Immature natural killer cell (primary cell): ENCODE measurements around the gene PRDX2. TPM values are rescaled to one million over a fixed set of nuclear protein-coding genes. Genes with fewer than 3 reads are reported as not detected.

Source experiments
- DNase-seq, 3 donors: peaks; one replicate each; pipeline ENCODE4 v3.0.0; 2022; ENCODE audit warnings: mixed read lengths in 1 of 3
- H3K27ac Mint-ChIP-seq, 6 donors: one replicate each; pipeline ENCODE4 v1.8.0; 2020; ENCODE audit warnings: mixed read lengths in 6 of 6, mild to moderate bottlenecking in 5 of 6, inconsistent platforms in 4 of 6, moderate library complexity in 3 of 6
- H3K27me3 Mint-ChIP-seq, 3 donors: one replicate each; pipeline ENCODE4 v1.8.0; 2020 to 2021; ENCODE audit warnings: low read depth in 3 of 3, mild to moderate bottlenecking in 3 of 3, mixed read lengths in 3 of 3, moderate library complexity in 3 of 3, inconsistent platforms in 1 of 3
- H3K36me3 Mint-ChIP-seq, 3 donors: one replicate each; pipeline ENCODE4 v1.8.0; 2020; ENCODE audit warnings: mixed read lengths in 3 of 3, inconsistent platforms in 2 of 3, mild to moderate bottlenecking in 2 of 3
- H3K4me1 Mint-ChIP-seq, 2 donors: one replicate each; pipeline ENCODE4 v1.8.0; 2020; ENCODE audit warnings: inconsistent platforms in 2 of 2, mild to moderate bottlenecking in 2 of 2, mixed read lengths in 2 of 2, moderate library complexity in 1 of 2
- H3K4me3 Mint-ChIP-seq, 5 donors: one replicate each; pipeline ENCODE4 v1.8.0; 2020; ENCODE audit warnings: mild to moderate bottlenecking in 5 of 5, mixed read lengths in 5 of 5, inconsistent platforms in 3 of 5, moderate library complexity in 3 of 5
- H3K9me3 Mint-ChIP-seq, 6 donors: one replicate each; pipeline ENCODE4 v1.8.0; 2020; ENCODE audit warnings: mild to moderate bottlenecking in 6 of 6, mixed read lengths in 6 of 6, inconsistent platforms in 4 of 6, moderate library complexity in 3 of 6
- polyA plus RNA-seq, 3 donors: library from polyadenylated mRNA; unstranded; fragments of 300-500 nt; fragmentation: Illumina TruSeq; gene quantifications; one replicate each; pipeline ENCODE4 v1.2.3, GENCODE V29; 2021

PRDX2 gene
- polyA plus RNA-seq, 3 donors from 2014 or later, result 157 to 165 (median 159) TPM

GRCh38 chr19:12793290-12794195 lies 8.1 kb downstream of the PRDX2 start:
- DNase-seq, result peak; percentile 97 to 99 (median 98)
- Mint-ChIP-seq H3K4me3 (peak overlapping the region; percentile 93 to 96 (median 95)), H3K9me3 (no peaks in the 10 kb centered on the region), H3K27me3 (peaks cover 35 to 51% (median 42%) of the 10 kb centered on the region in 3 donors), H3K27ac (peak overlapping the region; percentile 93 to 100 (median 99)), H3K36me3 (no peaks in the 10 kb centered on the region), H3K4me1 (peaks cover 37 to 45% of the 10 kb centered on the region in 2 donors)

GRCh38 chr19:12792853-12793289 lies 8.7 kb downstream of the PRDX2 start:
- H3K27ac Mint-ChIP-seq, result peak overlapping the region; percentile 93 to 100 (median 99)
- H3K27me3 Mint-ChIP-seq, result peaks cover 35 to 52% (median 42%) of the 10 kb centered on the region in 3 donors
- H3K4me3 Mint-ChIP-seq, result peak overlapping the region; percentile 93 to 96 (median 95)
- DNase-seq, result no peak
- H3K4me1 Mint-ChIP-seq, result peaks cover 39 to 51% of the 10 kb centered on the region in 2 donors
- no peaks in the 10 kb centered on the region for H3K9me3 Mint-ChIP-seq
- H3K36me3 Mint-ChIP-seq, result no peaks in the 10 kb centered on the region

GRCh38 chr19:12792051-12792852 lies 9.3 kb downstream of the PRDX2 start:
- H3K9me3 Mint-ChIP-seq, result no peaks in the 10 kb centered on the region
- peak overlapping the region; percentile 93 to 100 (median 99) for H3K27ac Mint-ChIP-seq
- DNase-seq, result peak; percentile 76 to 82 (median 81)
- H3K27me3 Mint-ChIP-seq, result peaks cover 35 to 52% (median 42%) of the 10 kb centered on the region in 3 donors
- peak overlapping the region; percentile 93 to 96 (median 95) for H3K4me3 Mint-ChIP-seq
- peaks cover 39 to 51% of the 10 kb centered on the region in 2 donors for H3K4me1 Mint-ChIP-seq
- H3K36me3 Mint-ChIP-seq, result no peaks in the 10 kb centered on the region

GRCh38 chr19:12791345-12792050 lies 10.1 kb downstream of the PRDX2 start, which contains the start of gene JUNB:
JUNB (plus strand) TSS chr19:12791486; CDS start chr19:12791772, 286 bp downstream.
- peak within 1 kb of the TSS; percentile 93 to 96 (median 95) for H3K4me3 Mint-ChIP-seq
- H3K36me3 Mint-ChIP-seq, result no peaks in the 10 kb centered on the region
- H3K27ac Mint-ChIP-seq, result peak within 1 kb of the TSS; percentile 94 to 100 (median 99)
- peaks cover 40 to 49% of the 10 kb centered on the region in 2 donors for H3K4me1 Mint-ChIP-seq
- peak; percentile 98 for DNase-seq
- H3K9me3 Mint-ChIP-seq, result no peaks in the 10 kb centered on the region
- peaks cover 35 to 51% (median 40%) of the 10 kb centered on the region in 3 donors for H3K27me3 Mint-ChIP-seq

- DNase-seq, result no peak
- Mint-ChIP-seq H3K27ac (peak overlapping the region; percentile 94 to 100 (median 99)), H3K36me3 (no peaks in the 10 kb centered on the region), H3K4me3 (peak overlapping the region; percentile 93 to 96 (median 95)), H3K4me1 (peaks cover 34 to 42% of the 10 kb centered on the region in 2 donors), H3K9me3 (no peaks in the 10 kb centered on the region), H3K27me3 (peaks cover 35 to 48% (median 38%) of the 10 kb centered on the region in 3 donors)
Observed at GRCh38 chr19:12790628-12791344, 10.8 kb downstream of the PRDX2 start.

- Mint-ChIP-seq H3K9me3 (no peaks in the 10 kb centered on the region), H3K36me3 (no peaks in the 10 kb centered on the region), H3K27ac (peak overlapping the region; percentile 94 to 100 (median 99)), H3K4me1 (peaks cover 33 to 40% of the 10 kb centered on the region in 2 donors), H3K27me3 (peaks cover 35 to 48% (median 38%) of the 10 kb centered on the region in 3 donors), H3K4me3 (peak overlapping the region; percentile 93 to 96 (median 95))
- DNase-seq, result peak; percentile 97 to 98 (median 97)
Observed at GRCh38 chr19:12789904-12790619, 11.5 kb downstream of the PRDX2 start.

GRCh38 chr19:12789098-12789903 lies 12.3 kb downstream of the PRDX2 start:
- Mint-ChIP-seq H3K9me3 (no peaks in the 10 kb centered on the region), H3K27ac (peak overlapping the region; percentile 95 to 100 (median 99)), H3K36me3 (no peaks in the 10 kb centered on the region), H3K27me3 (peaks cover 35 to 48% (median 36%) of the 10 kb centered on the region in 3 donors), H3K4me3 (peak overlapping the region; percentile 83 to 96 (median 95)), H3K4me1 (peaks cover 26 to 33% of the 10 kb centered on the region in 2 donors)
- DNase-seq, result peak; percentile 44 to 49 (median 47)

GRCh38 chr19:12788682-12789097 lies 12.9 kb downstream of the PRDX2 start:
- Mint-ChIP-seq H3K27ac (peak overlapping the region; percentile 95 to 99 (median 99)), H3K9me3 (no peaks in the 10 kb centered on the region), H3K4me3 (peak overlapping the region; percentile 64 to 88 (median 84)), H3K4me1 (peaks cover 23 to 28% of the 10 kb centered on the region in 2 donors), H3K36me3 (no peaks in the 10 kb centered on the region), H3K27me3 (peaks cover 32 to 46% (median 35%) of the 10 kb centered on the region in 3 donors)
- peak; percentile 32 to 49 (median 36) for DNase-seq

GRCh38 chr19:12788042-12788681 lies 13.4 kb downstream of the PRDX2 start:
- peak overlapping the region in 1 of 5 donors; percentile 34 for H3K4me3 Mint-ChIP-seq
- H3K4me1 Mint-ChIP-seq, result peaks cover 26 to 28% of the 10 kb centered on the region in 2 donors
- H3K27me3 Mint-ChIP-seq, result peaks cover 30 to 45% (median 34%) of the 10 kb centered on the region in 3 donors
- no peak for DNase-seq
- H3K9me3 Mint-ChIP-seq, result no peaks in the 10 kb centered on the region
- no peaks in the 10 kb centered on the region for H3K36me3 Mint-ChIP-seq
- peak overlapping the region; percentile 95 to 99 (median 99) for H3K27ac Mint-ChIP-seq

GRCh38 chr19:12787458-12787857 lies 14.1 kb downstream of the PRDX2 start:
- DNase-seq, result no peak
- Mint-ChIP-seq H3K36me3 (no peaks in the 10 kb centered on the region), H3K4me3 (no peak overlapping the region), H3K4me1 (peaks cover 27 to 28% of the 10 kb centered on the region in 2 donors), H3K27me3 (peaks cover 23 to 39% (median 27%) of the 10 kb centered on the region in 3 donors), H3K9me3 (no peaks in the 10 kb centered on the region), H3K27ac (peak overlapping the region in 5 of 6 donors; percentile 49 to 99 (median 72))

GRCh38 chr19:12786952-12787351 lies 14.6 kb downstream of the PRDX2 start:
- DNase-seq, result no peak
- no peak overlapping the region for H3K4me3 Mint-ChIP-seq
- peaks cover 30 to 32% of the 10 kb centered on the region in 2 donors for H3K4me1 Mint-ChIP-seq
- H3K27ac Mint-ChIP-seq, result peak overlapping the region; percentile 6 to 72 (median 42)
- peaks cover 21 to 39% (median 27%) of the 10 kb centered on the region in 3 donors for H3K27me3 Mint-ChIP-seq
- no peaks in the 10 kb centered on the region for H3K9me3 Mint-ChIP-seq
- no peaks in the 10 kb centered on the region for H3K36me3 Mint-ChIP-seq
